HuH-7 (cell line): ENCODE data around the gene POLR2F.

Source experiments
- DNase-seq: peaks from one replicate; pipeline ENCODE4 v3.0.0; 2011; ENCODE audit warnings: low spot score

The POLR2F gene

GRCh38 chr22:37982938-37983859, 29.7 kb downstream of the POLR2F start:
- no peak for DNase-seq

- no peak for DNase-seq
These were observed 30.6 kb downstream of the POLR2F start, which contains the start of gene SOX10 for GRCh38 chr22:37983860-37984791. Gene SOX10, minus strand, starts transcription at chr22:37984555. Its CDS starts 771 bp downstream, at chr22:37983784.

- DNase-seq, result no peak
These were observed 31.6 kb downstream of the POLR2F start for GRCh38 chr22:37985050-37985585.

GRCh38 chr22:37985751-37986281, 32.3 kb downstream of the POLR2F start:
- DNase-seq, result no peak

GRCh38 chr22:37986371-37986770, 32.9 kb downstream of the POLR2F start:
- no peak for DNase-seq

- no peak for DNase-seq
These were observed 35.9 kb downstream of the POLR2F start for GRCh38 chr22:37989146-37990045.

GRCh38 chr22:37990301-37990700, 36.8 kb downstream of the POLR2F start:
- no peak for DNase-seq

- DNase-seq, result no peak
These were observed 37.4 kb downstream of the POLR2F start for GRCh38 chr22:37990862-37991261.

GRCh38 chr22:37991731-37992442, 38.4 kb downstream of the POLR2F start:
- no peak for DNase-seq

- no peak for DNase-seq
These were observed 40.5 kb downstream of the POLR2F start for GRCh38 chr22:37994049-37994448.

- DNase-seq, result no peak
These were observed 41.5 kb downstream of the POLR2F start for GRCh38 chr22:37994982-37995381.

- no peak for DNase-seq
These were observed 42.0 kb downstream of the POLR2F start for GRCh38 chr22:37995460-37995859.

GRCh38 chr22:37996079-37996478, 42.6 kb downstream of the POLR2F start:
- no peak for DNase-seq

- no peak for DNase-seq
These were observed 43.2 kb downstream of the POLR2F start for GRCh38 chr22:37996515-37997246.

GRCh38 chr22:37998543-37998942, 45.0 kb downstream of the POLR2F start:
- no peak for DNase-seq

- DNase-seq, result no peak
These were observed 45.7 kb downstream of the POLR2F start for GRCh38 chr22:37999236-37999635.

- no peak for DNase-seq
These were observed 46.3 kb downstream of the POLR2F start for GRCh38 chr22:37999640-38000272.

GRCh38 chr22:38005943-38006342, 52.4 kb downstream of the POLR2F start:
- DNase-seq, result no peak

GRCh38 chr22:38006906-38007305, 53.4 kb downstream of the POLR2F start:
- no peak for DNase-seq
